22Rv1 (cell line): Measurements from ENCODE around the gene RIMS3.
A peak's percentile ranks its signal among the peaks of the same experiment; 100 is the strongest.

Experiments
- H3K27ac ChIP-seq: fragments of 450-650 bp; 2 replicates; pipeline ENCODE4 v1.5.1; 2017
- ZFX ChIP-seq: fragments of 450-650 bp; IDR thresholded peaks from 2 replicates; pipeline ENCODE4 v1.6.1; 2017; ENCODE audit warnings: antibody characterized with exemption, borderline replicate concordance
- TF ChIP-seq, protein P1 (sequence below): fragments of 450-650 bp; IDR thresholded peaks from 2 replicates; pipeline ENCODE4 v1.5.1; 2017; ENCODE audit warnings: mild to moderate bottlenecking

The RIMS3 gene

GRCh38 chr1:40696294-40696693 is 30.8 kb upstream of the RIMS3 start:
- H3K27ac ChIP-seq: peak overlapping the region; percentile 98

DNA sequence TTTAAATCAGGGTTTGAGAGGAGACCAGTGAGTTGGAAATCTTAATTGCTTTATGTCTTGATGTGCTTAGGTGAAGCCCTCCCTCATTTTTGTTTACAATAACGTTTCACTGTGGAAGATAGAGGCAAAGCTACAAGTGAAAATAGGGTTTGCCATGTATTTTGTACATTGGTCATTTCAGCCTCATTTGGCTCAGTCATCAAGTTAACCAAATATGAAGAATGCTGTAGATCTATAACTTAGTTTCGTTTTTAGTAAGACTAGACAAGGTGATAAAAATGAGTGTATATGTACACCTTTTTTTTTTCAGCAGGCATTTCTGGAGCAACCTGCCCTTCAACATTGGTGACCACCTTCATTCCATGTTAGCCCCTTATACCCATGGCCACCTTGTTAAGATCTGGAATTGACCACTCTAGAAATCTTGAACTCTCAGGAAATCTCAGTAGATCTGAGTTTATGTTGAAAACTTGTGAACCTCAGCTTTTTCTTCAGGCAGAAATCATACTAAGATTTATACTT is 28.9 kb upstream of the RIMS3 start:
- H3K27ac ChIP-seq: peak overlapping the region; percentile 98
- TF ChIP-seq ZFX: no peak
- TF ChIP-seq, protein P1, sequence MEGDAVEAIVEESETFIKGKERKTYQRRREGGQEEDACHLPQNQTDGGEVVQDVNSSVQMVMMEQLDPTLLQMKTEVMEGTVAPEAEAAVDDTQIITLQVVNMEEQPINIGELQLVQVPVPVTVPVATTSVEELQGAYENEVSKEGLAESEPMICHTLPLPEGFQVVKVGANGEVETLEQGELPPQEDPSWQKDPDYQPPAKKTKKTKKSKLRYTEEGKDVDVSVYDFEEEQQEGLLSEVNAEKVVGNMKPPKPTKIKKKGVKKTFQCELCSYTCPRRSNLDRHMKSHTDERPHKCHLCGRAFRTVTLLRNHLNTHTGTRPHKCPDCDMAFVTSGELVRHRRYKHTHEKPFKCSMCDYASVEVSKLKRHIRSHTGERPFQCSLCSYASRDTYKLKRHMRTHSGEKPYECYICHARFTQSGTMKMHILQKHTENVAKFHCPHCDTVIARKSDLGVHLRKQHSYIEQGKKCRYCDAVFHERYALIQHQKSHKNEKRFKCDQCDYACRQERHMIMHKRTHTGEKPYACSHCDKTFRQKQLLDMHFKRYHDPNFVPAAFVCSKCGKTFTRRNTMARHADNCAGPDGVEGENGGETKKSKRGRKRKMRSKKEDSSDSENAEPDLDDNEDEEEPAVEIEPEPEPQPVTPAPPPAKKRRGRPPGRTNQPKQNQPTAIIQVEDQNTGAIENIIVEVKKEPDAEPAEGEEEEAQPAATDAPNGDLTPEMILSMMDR: no peak

More at GRCh38 chr1:40696294-40696693, 30.8 kb upstream of the RIMS3 start:
- no peak for TF ChIP-seq ZFX
- TF ChIP-seq, protein P1: no peak

DNA sequence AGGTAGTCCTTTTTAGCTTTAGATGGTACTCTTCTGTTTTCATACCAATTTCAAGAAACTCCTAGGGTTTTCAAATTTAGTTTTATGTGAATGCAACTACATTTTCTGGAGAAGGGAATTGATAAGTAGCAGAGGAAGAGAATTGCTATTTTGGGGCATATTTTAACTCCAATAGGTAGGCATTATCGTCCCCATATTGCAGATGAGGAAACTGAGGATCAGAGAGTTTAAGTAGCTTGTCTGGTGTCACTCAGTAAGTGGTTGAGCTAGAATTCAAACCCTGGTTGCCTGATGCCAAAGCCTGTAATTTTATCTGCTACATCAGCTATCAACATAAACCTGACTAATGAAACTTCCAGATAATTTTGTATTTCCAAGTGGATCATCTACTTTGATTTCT is 27.9 kb upstream of the RIMS3 start:
- no peak for TF ChIP-seq ZFX
- TF ChIP-seq, protein P1: no peak
- peak overlapping the region; percentile 98 for H3K27ac ChIP-seq

- H3K27ac ChIP-seq: peak overlapping the region; percentile 98
- TF ChIP-seq, protein P1: no peak
- no peak for TF ChIP-seq ZFX
Measured at GRCh38 chr1:40692429-40692895, 27.0 kb upstream of the RIMS3 start.

- peak within 1 kb of the TSS; percentile 98 for H3K27ac ChIP-seq
- TF ChIP-seq, protein P1: no peak
- TF ChIP-seq ZFX: no peak
Measured at GRCh38 chr1:40691538-40692428, 26.3 kb upstream of the RIMS3 start, which contains the start of gene NFYC. TSS of gene NFYC (plus strand) at chr1:40691704. CDS start at chr1:40738844, 47,140 bp downstream.

- TF ChIP-seq, protein P1: no peak
- TF ChIP-seq ZFX: no peak
- peak overlapping the region; percentile 98 for H3K27ac ChIP-seq
Measured at GRCh38 chr1:40690771-40691537, 25.5 kb upstream of the RIMS3 start.
